AG04450 (cell line): Measurements from ENCODE around the gene ADAMTS2. TPM values are rescaled to one million over a fixed set of nuclear protein-coding genes. Genes with fewer than 3 reads are reported as not detected.

Source experiments
- CTCF ChIA-PET: fragments of 300-600, 350-600 bp; formaldehyde crosslinking; extraction: SDS; loops from one replicate; lab custom pipeline; 2022; ENCODE audit warnings: antibody characterized with exemption, inconsistent platforms; lab: Charles Lee
- POLR2A ChIA-PET: fragments of 350-600 bp; formaldehyde crosslinking; extraction: SDS; loops from one replicate; lab custom pipeline; 2021; ENCODE audit warnings: antibody characterized with exemption, inconsistent platforms; lab: Yijun Ruan, JAX
- DNase-seq: peaks from one replicate; pipeline ENCODE4 v3.0.0-alpha.2; 2011; ENCODE audit warnings: low read depth, low spot score
- H3K27ac ChIP-seq: one replicate; pipeline ENCODE4 v1.5.1; 2012; ENCODE audit warnings: low read depth, low read length, control low read depth
- H3K27me3 ChIP-seq: one replicate; pipeline ENCODE4 v1.6.0; 2012; ENCODE audit warnings: low read length; ENCODE audit not compliant: control insufficient read depth, insufficient read depth
- H3K4me3 ChIP-seq: 2 replicates; pipeline ENCODE4 v1.5.1; 2011; ENCODE audit warnings: mild to moderate bottlenecking, low read depth, low read length, control low read depth
- H3K9me3 ChIP-seq: 2 replicates; pipeline ENCODE4 v1.5.1; 2012; ENCODE audit warnings: low read length; ENCODE audit not compliant: control insufficient read depth, insufficient read depth
- polyA plus RNA-seq: library from polyadenylated mRNA; depleted of rRNA; stranded (reverse); fragments of >200 nt; gene quantifications from 2 replicates; pipeline ENCODE4 v1.2.3, GENCODE V29; 2011
- TF ChIP-seq, protein P1 (sequence below): IDR thresholded peaks from 2 replicates; pipeline ENCODE4 v1.5.1; 2011; ENCODE audit warnings: low read depth, low read length, control low read depth, inconsistent platforms

Gene ADAMTS2
- polyA plus RNA-seq, 1 experiment: 22.6 TPM

DNA sequence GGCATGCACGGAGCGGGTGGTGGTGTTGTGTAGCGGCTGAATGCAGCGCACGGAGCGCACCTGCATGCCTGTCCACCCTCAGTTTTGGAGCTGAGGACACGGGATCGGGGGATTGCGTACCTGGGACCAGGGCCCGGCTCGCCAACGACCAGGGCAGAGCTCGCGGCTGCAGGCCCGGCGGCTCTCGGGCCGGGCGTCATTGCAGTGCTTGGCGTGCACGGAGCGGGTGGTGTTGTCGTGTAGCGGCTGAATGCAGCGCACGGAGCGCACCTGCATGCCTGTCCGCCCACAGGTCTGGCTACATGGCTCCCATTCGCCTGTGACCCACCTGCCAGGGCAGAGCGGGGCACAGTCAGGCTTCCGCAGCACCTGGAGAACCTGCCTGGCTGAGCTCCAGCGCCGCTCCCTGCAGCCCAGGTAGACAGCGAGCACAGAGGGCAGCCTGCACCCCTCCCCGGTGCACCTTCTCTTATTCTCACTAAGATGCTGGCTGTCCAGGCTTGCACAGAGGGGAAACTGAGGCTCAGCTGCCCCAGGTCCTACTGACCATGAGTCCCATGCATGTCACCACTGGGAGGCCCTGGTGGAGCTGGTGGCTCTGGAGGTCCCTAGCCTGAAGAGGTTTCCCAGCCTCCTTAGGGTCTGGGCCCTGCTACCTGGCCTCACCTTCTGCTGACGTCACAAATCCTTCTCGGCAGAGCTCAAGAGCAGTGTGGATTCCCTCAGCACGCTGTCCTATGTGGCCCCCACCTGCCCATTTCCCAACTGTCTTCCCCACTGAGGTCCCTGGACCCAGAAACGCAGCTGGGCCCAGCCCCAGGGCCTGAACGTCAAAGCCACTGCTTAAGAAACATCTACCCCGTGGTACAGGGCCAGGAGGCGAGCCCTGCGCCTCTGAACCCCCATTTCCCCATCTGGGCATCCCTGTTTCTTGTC lies 220.1 kb downstream of the ADAMTS2 start:
- H3K4me3 ChIP-seq: no peak overlapping the region
- H3K27me3 ChIP-seq: no peaks in the 10 kb centered on the region
- H3K9me3 ChIP-seq: peaks cover 85% of the 10 kb centered on the region
- POLR2A ChIA-PET: no interaction called here
- no peak overlapping the region for H3K27ac ChIP-seq
- TF ChIP-seq, protein P1, sequence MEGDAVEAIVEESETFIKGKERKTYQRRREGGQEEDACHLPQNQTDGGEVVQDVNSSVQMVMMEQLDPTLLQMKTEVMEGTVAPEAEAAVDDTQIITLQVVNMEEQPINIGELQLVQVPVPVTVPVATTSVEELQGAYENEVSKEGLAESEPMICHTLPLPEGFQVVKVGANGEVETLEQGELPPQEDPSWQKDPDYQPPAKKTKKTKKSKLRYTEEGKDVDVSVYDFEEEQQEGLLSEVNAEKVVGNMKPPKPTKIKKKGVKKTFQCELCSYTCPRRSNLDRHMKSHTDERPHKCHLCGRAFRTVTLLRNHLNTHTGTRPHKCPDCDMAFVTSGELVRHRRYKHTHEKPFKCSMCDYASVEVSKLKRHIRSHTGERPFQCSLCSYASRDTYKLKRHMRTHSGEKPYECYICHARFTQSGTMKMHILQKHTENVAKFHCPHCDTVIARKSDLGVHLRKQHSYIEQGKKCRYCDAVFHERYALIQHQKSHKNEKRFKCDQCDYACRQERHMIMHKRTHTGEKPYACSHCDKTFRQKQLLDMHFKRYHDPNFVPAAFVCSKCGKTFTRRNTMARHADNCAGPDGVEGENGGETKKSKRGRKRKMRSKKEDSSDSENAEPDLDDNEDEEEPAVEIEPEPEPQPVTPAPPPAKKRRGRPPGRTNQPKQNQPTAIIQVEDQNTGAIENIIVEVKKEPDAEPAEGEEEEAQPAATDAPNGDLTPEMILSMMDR: no peak
- no peak for DNase-seq
- CTCF ChIA-PET: no interaction called here

DNA sequence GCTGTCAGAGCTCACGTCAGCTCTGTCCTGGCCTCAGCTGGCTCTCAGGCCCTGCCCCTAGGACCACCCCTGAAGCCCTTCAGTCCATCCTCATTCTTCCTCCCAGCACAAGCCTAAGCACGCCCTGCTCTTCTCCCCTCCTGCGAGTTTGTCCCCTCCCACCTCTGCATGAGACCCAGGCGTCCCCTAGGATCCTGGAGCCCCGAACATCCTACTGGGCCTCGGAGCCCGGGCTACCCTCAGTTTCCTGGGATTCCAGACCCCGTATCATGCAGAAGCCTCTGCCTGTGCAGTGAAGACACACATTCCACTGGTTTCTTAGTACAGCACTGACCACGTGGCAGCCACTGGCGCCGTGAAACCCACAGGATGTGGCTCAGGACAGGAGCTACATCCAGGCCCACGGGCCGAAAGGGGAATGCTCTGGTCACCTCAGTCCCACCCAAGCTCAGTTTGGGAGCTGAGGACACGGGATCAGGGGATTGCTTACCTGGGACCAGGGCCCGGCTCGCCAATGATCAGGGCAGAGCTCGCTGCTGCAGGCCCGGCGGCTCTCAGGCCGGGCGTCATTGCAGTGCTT lies 220.9 kb downstream of the ADAMTS2 start:
- Histone ChIP-seq H3K27ac (no peak overlapping the region), H3K4me3 (no peak overlapping the region), H3K27me3 (no peaks in the 10 kb centered on the region), H3K9me3 (peaks cover 85% of the 10 kb centered on the region)
- ChIA-PET CTCF (interaction anchor here (0.5 kb wide), 1 partner anchor 387 kb away, joined by 5 read pairs; no protein-coding TSS in a partner anchor), POLR2A (no interaction called here)
- DNase-seq: no peak
- TF ChIP-seq, protein P1: no peak

DNA sequence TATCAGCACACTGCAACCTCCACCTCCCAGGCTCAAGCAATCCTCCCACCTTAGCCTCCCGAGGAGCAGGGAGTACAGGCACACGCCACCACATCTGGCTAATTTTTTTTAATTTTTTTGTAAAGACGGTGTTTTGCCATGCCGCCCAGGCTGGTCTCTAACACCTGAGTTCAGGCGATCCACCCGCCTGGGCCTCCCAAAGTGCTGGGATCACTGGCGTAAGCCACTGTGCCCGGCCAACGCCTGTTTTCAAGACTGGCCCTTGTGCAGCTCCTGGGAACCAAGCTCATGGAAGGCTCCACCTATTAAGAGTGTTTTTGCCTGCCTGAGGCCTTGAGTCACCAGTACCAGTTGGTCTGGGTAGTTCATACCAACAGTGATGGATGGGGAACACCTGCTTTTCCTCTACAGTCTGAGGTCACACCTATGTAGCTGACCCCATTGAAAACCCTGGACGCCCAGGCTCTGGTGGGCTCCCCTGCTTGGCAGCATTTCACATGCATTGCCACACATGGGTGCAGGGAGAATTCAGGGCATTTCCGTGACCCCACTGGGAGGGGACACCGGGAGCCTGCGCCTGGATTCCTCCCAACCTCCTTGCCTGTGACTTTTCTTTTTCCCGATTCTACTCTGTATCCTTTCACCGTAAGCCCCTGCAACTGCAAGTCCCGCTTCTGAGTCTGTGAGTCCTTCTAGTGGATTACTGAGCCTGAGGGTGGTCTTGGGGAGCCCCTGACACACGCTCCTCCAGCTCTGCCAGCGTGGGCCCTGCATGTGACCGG lies 221.6 kb downstream of the ADAMTS2 start:
- Histone ChIP-seq H3K27ac (no peak overlapping the region), H3K4me3 (no peak overlapping the region), H3K27me3 (no peaks in the 10 kb centered on the region), H3K9me3 (peaks cover 88% of the 10 kb centered on the region)
- DNase-seq: no peak
- CTCF ChIA-PET: interaction anchor here (0.5 kb wide), 1 partner anchor 388 kb away, joined by 5 read pairs; no protein-coding TSS in a partner anchor
- TF ChIP-seq, protein P1: no peak
- POLR2A ChIA-PET: no interaction called here

DNA sequence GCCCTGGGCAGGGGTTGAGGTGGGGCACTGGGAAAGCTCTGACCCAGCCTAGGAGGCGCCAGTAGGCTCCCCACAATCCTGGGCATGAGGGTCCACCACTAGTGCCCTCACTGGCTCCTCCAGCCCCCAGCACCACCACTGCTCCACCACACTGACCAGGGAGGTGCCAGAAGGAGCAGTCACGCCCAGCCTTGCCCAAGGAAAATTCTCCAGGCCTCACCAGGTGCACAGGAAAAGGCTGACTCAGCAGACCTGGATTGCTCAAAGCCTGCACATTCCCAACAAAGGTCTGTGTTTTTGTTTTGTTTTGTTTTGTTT lies 222.2 kb downstream of the ADAMTS2 start:
- TF ChIP-seq, protein P1: no peak
- Histone ChIP-seq H3K27ac (no peak overlapping the region), H3K27me3 (no peaks in the 10 kb centered on the region), H3K4me3 (no peak overlapping the region), H3K9me3 (peaks cover 88% of the 10 kb centered on the region)
- POLR2A ChIA-PET: no interaction called here
- CTCF ChIA-PET: no interaction called here
- no peak for DNase-seq
